ENCODE measurements around the gene TRIM41.

Gene TRIM41

GRCh38 chr5:181215997-181216989, 6.8 kb upstream of the TRIM41 start:
- Histone ChIP-seq H2BK12ac (ENCODE audit: low read length in 2 of 2) (no peak overlapping the region), H2AK5ac (ENCODE audit: low read length, severe bottlenecking) (no peak overlapping the region), H3K18ac (ENCODE audit: low read depth in 1 of 2, low read length in 2 of 2) (no peak overlapping the region), H3K4me2 (ENCODE audit: low read length, poor library complexity, severe bottlenecking) (peak overlapping the region; percentile 42), H2BK120ac (ENCODE audit: low read depth, low read length) (no peak overlapping the region), H3K27me3 (ENCODE audit: control insufficient read depth in 1 of 2, insufficient read depth in 1 of 2, low read length in 2 of 2) (peaks cover 0 to 10% of the 10 kb centered on the region in 2 experiments), H2AFZ (ENCODE audit: low read depth, low read length) (no peak overlapping the region), H3K27ac (ENCODE audit: low read length, poor library complexity, severe bottlenecking) (no peak overlapping the region), H3K79me1 (replicated peaks; ENCODE audit: low read length, poor library complexity, severe bottlenecking) (no peaks in the 10 kb centered on the region), H2BK15ac (ENCODE audit: low read depth, poor library complexity, severe bottlenecking) (no peak overlapping the region), H3K4ac (ENCODE audit: low read depth in 1 of 2, low read length in 2 of 2) (no peak overlapping the region), H2BK5ac (ENCODE audit: low read depth, low read length, poor library complexity, severe bottlenecking) (no peak overlapping the region), H4K91ac (ENCODE audit: low read length) (no peak overlapping the region), H3K36me3 (ENCODE audit: control insufficient read depth in 1 of 2, insufficient read depth in 2 of 2, low read depth in 1 of 2, low read length in 2 of 2) (no peaks in the 10 kb centered on the region), H3K4me3 (ENCODE audit: insufficient read depth in 1 of 2, low read depth in 1 of 2, low read length in 2 of 2) (peak overlapping the region in 1 of 2 experiments; percentile 73), H3K9ac (ENCODE audit: low read length) (peak overlapping the region; percentile 29), H3K4me1 (ENCODE audit: control insufficient read depth, insufficient read depth, low read depth, low read length) (peaks cover 12% of the 10 kb centered on the region), H3K9me3 (ENCODE audit: control insufficient read depth, low read length) (no peaks in the 10 kb centered on the region), H4K8ac (ENCODE audit: low read length) (no peak overlapping the region), H3K14ac (ENCODE audit: low read length in 2 of 2) (no peak overlapping the region), H3K23ac (ENCODE audit: low read length in 2 of 2) (no peak overlapping the region)
- WGBS: 80% methylated on average over 40 of the region's 44 CpGs
- DNase-seq: no peak

DNA sequence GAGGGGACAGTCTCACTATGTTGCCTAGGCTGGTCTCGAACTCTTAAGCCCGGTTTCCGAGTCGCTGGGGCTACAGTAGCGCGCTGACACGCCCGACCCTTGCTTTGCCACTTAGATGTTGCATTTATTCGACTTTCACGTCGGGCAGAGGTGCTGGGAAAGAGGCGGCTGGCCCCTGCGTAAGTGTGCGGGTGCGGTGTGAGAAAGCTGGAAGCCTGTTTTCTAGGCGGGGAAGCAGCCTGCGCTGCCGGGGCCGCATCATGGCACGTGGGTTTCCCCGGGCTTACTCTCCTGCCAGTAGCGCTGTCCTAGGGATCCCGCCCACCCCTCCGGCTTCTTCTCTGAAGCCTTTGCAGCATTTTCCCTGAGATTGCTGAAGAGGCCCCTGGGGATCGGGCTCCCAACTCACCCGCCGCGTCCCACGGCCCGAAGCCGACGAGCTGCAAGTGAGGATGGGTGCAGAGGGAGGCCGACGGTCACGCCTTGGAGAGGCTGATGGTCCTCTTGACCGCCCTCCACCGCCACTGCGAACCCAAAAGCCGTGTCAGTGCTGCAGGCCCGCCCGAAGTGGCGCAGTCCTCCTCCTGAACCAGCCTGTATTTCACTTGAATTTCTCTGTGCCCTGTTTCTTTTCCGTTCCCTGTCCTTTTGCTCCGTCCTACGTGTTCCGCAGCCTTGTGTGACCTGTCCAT, 5.8 kb upstream of the TRIM41 start:
- H2AK5ac ChIP-seq (ENCODE audit: low read length, severe bottlenecking): no peak overlapping the region
- H4K8ac ChIP-seq (ENCODE audit: low read length): peak overlapping the region; percentile 69
- H3K27ac ChIP-seq (ENCODE audit: low read length, poor library complexity, severe bottlenecking): peak overlapping the region; percentile 14
- H3K4me3 ChIP-seq (ENCODE audit: insufficient read depth in 1 of 2, low read depth in 1 of 2, low read length in 2 of 2): peak overlapping the region; percentile 47 to 79
- no peaks in the 10 kb centered on the region for H3K79me1 ChIP-seq (replicated peaks; ENCODE audit: low read length, poor library complexity, severe bottlenecking)
- no peak overlapping the region for H3K4ac ChIP-seq (ENCODE audit: low read depth in 1 of 2, low read length in 2 of 2)
- no peak overlapping the region for H2BK5ac ChIP-seq (ENCODE audit: low read depth, low read length, poor library complexity, severe bottlenecking)
- WGBS: 1% methylated on average over 46 of the region's 46 CpGs
- DNase-seq: peak; percentile 85
- peaks cover 14% of the 10 kb centered on the region for H3K4me1 ChIP-seq (ENCODE audit: control insufficient read depth, insufficient read depth, low read depth, low read length)
- peaks cover 0 to 10% of the 10 kb centered on the region in 2 experiments for H3K27me3 ChIP-seq (ENCODE audit: control insufficient read depth in 1 of 2, insufficient read depth in 1 of 2, low read length in 2 of 2)
- H2AFZ ChIP-seq (ENCODE audit: low read depth, low read length): peak overlapping the region; percentile 66
- no peak overlapping the region for H3K14ac ChIP-seq (ENCODE audit: low read length in 2 of 2)
- H4K91ac ChIP-seq (ENCODE audit: low read length): no peak overlapping the region
- peak overlapping the region; percentile 64 to 70 for H3K18ac ChIP-seq (ENCODE audit: low read depth in 1 of 2, low read length in 2 of 2)
- peak overlapping the region; percentile 91 for H3K4me2 ChIP-seq (ENCODE audit: low read length, poor library complexity, severe bottlenecking)
- no peak overlapping the region for H2BK120ac ChIP-seq (ENCODE audit: low read depth, low read length)
- H3K9me3 ChIP-seq (ENCODE audit: control insufficient read depth, low read length): no peaks in the 10 kb centered on the region
- no peak overlapping the region for H2BK15ac ChIP-seq (ENCODE audit: low read depth, poor library complexity, severe bottlenecking)
- H3K9ac ChIP-seq (ENCODE audit: low read length): peak overlapping the region; percentile 48
- H3K36me3 ChIP-seq (ENCODE audit: control insufficient read depth in 1 of 2, insufficient read depth in 2 of 2, low read depth in 1 of 2, low read length in 2 of 2): no peaks in the 10 kb centered on the region
- H2BK12ac ChIP-seq (ENCODE audit: low read length in 2 of 2): no peak overlapping the region
- H3K23ac ChIP-seq (ENCODE audit: low read length in 2 of 2): peak overlapping the region in 1 of 2 experiments; percentile 34

GRCh38 chr5:181217803-181218062, 5.3 kb upstream of the TRIM41 start:
- H2AK5ac ChIP-seq (ENCODE audit: low read length, severe bottlenecking): no peak overlapping the region
- peak overlapping the region; percentile 91 for H3K4me2 ChIP-seq (ENCODE audit: low read length, poor library complexity, severe bottlenecking)
- no peak overlapping the region for H3K23ac ChIP-seq (ENCODE audit: low read length in 2 of 2)
- WGBS: 5% methylated on average over 13 of the region's 13 CpGs
- H3K27me3 ChIP-seq (ENCODE audit: control insufficient read depth in 1 of 2, insufficient read depth in 1 of 2, low read length in 2 of 2): peaks cover 0 to 10% of the 10 kb centered on the region in 2 experiments
- H4K91ac ChIP-seq (ENCODE audit: low read length): no peak overlapping the region
- no peak overlapping the region for H2BK15ac ChIP-seq (ENCODE audit: low read depth, poor library complexity, severe bottlenecking)
- peaks cover 14% of the 10 kb centered on the region for H3K4me1 ChIP-seq (ENCODE audit: control insufficient read depth, insufficient read depth, low read depth, low read length)
- H3K14ac ChIP-seq (ENCODE audit: low read length in 2 of 2): no peak overlapping the region
- peak overlapping the region; percentile 34 to 79 for H3K4me3 ChIP-seq (ENCODE audit: insufficient read depth in 1 of 2, low read depth in 1 of 2, low read length in 2 of 2)
- peak overlapping the region; percentile 10 for H3K27ac ChIP-seq (ENCODE audit: low read length, poor library complexity, severe bottlenecking)
- peak overlapping the region; percentile 66 for H2AFZ ChIP-seq (ENCODE audit: low read depth, low read length)
- H3K18ac ChIP-seq (ENCODE audit: low read depth in 1 of 2, low read length in 2 of 2): no peak overlapping the region
- H2BK5ac ChIP-seq (ENCODE audit: low read depth, low read length, poor library complexity, severe bottlenecking): no peak overlapping the region
- no peak overlapping the region for H4K8ac ChIP-seq (ENCODE audit: low read length)
- no peak for DNase-seq
- peak overlapping the region; percentile 48 for H3K9ac ChIP-seq (ENCODE audit: low read length)
- H3K4ac ChIP-seq (ENCODE audit: low read depth in 1 of 2, low read length in 2 of 2): no peak overlapping the region
- H3K79me1 ChIP-seq (replicated peaks; ENCODE audit: low read length, poor library complexity, severe bottlenecking): no peaks in the 10 kb centered on the region
- no peaks in the 10 kb centered on the region for H3K9me3 ChIP-seq (ENCODE audit: control insufficient read depth, low read length)
- H2BK12ac ChIP-seq (ENCODE audit: low read length in 2 of 2): no peak overlapping the region
- no peaks in the 10 kb centered on the region for H3K36me3 ChIP-seq (ENCODE audit: control insufficient read depth in 1 of 2, insufficient read depth in 2 of 2, low read depth in 1 of 2, low read length in 2 of 2)
- no peak overlapping the region for H2BK120ac ChIP-seq (ENCODE audit: low read depth, low read length)

DNA sequence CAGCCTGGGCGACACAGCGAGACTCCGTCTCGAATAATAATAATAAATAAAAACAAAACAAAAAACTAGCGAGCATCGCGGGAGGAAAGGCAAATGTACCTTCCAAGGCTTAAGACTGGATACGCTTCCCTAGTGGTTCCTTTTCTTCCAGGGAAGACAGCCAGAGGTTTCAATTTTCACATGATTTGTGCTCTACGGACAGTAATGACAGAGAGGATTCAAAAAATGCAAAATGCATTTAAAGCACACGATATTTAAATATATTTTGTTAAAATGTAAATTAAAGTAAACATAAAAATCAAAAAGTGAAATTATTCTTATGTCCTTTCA, 4.3 kb upstream of the TRIM41 start:
- Histone ChIP-seq H3K79me1 (replicated peaks; ENCODE audit: low read length, poor library complexity, severe bottlenecking) (no peaks in the 10 kb centered on the region), H3K4me1 (ENCODE audit: control insufficient read depth, insufficient read depth, low read depth, low read length) (peaks cover 14% of the 10 kb centered on the region), H2BK12ac (ENCODE audit: low read length in 2 of 2) (no peak overlapping the region), H3K9ac (ENCODE audit: low read length) (peak overlapping the region; percentile 67), H3K4me3 (ENCODE audit: insufficient read depth in 1 of 2, low read depth in 1 of 2, low read length in 2 of 2) (peak overlapping the region in 1 of 2 experiments; percentile 79), H3K27ac (ENCODE audit: low read length, poor library complexity, severe bottlenecking) (no peak overlapping the region), H2BK5ac (ENCODE audit: low read depth, low read length, poor library complexity, severe bottlenecking) (no peak overlapping the region), H4K8ac (ENCODE audit: low read length) (no peak overlapping the region), H2AK5ac (ENCODE audit: low read length, severe bottlenecking) (no peak overlapping the region), H3K4me2 (ENCODE audit: low read length, poor library complexity, severe bottlenecking) (peak overlapping the region; percentile 3), H2AFZ (ENCODE audit: low read depth, low read length) (no peak overlapping the region), H3K9me3 (ENCODE audit: control insufficient read depth, low read length) (no peaks in the 10 kb centered on the region), H3K27me3 (ENCODE audit: control insufficient read depth in 1 of 2, insufficient read depth in 1 of 2, low read length in 2 of 2) (peaks cover 0 to 3% of the 10 kb centered on the region in 2 experiments), H3K4ac (ENCODE audit: low read depth in 1 of 2, low read length in 2 of 2) (no peak overlapping the region), H2BK120ac (ENCODE audit: low read depth, low read length) (no peak overlapping the region), H3K23ac (ENCODE audit: low read length in 2 of 2) (no peak overlapping the region), H4K91ac (ENCODE audit: low read length) (no peak overlapping the region), H3K36me3 (ENCODE audit: control insufficient read depth in 1 of 2, insufficient read depth in 2 of 2, low read depth in 1 of 2, low read length in 2 of 2) (no peaks in the 10 kb centered on the region), H3K18ac (ENCODE audit: low read depth in 1 of 2, low read length in 2 of 2) (no peak overlapping the region), H3K14ac (ENCODE audit: low read length in 2 of 2) (no peak overlapping the region), H2BK15ac (ENCODE audit: low read depth, poor library complexity, severe bottlenecking) (no peak overlapping the region)
- 74% methylated on average over 8 of the region's 10 CpGs for WGBS
- no peak for DNase-seq
